HepG2 (cell line): ENCODE data around the gene SLC25A23. TPM values are rescaled to one million over a fixed set of nuclear protein-coding genes. Genes with fewer than 3 reads are reported as not detected.

Experiments used
- ATAC-seq: fragments of 200-7000 bp; cut with Tn5 transposase; 3 replicates; pipeline ENCODE4 v1.9.1; 2020; ENCODE audit warnings: mild to moderate bottlenecking, moderate library complexity
- BruUV-seq: library from RNA; stranded (reverse); fragments of 400-500 nt; replicated peaks from 2 replicates; lab custom pipeline; 2021; lab: Mats Ljungman, UMichigan
- CTCF ChIA-PET: fragments of 300-600 bp; formaldehyde crosslinking; extraction: SDS; loops from one replicate; lab custom pipeline; 2021; ENCODE audit warnings: low total read pairs, inconsistent platforms, low intra/inter-chr PET ratio; lab: Yijun Ruan, JAX
- POLR2A ChIA-PET: fragments of 350-600 bp; sonication (Branson Sonifier 250); formaldehyde crosslinking; loops from one replicate; lab custom pipeline; 2020; ENCODE audit warnings: antibody characterized with exemption, inconsistent platforms; lab: Yijun Ruan, JAX
- DNase-seq: peaks from one replicate; pipeline ENCODE4 v3.0.0-alpha.2; 2015; ENCODE audit warnings: low spot score
- FAIRE-seq: peaks from 3 replicates; lab custom pipeline; 2011; peaks lifted over from hg19 to GRCh38; lab: Jason Lieb, UNC
- H2AFZ ChIP-seq: one replicate; pipeline ENCODE4 v1.6.1; 2011; ENCODE audit warnings: low read length, inconsistent platforms
- H3K27ac ChIP-seq: fragments of 300-600 bp; 3 replicates; pipeline ENCODE4 v1.8.0; 2011; ENCODE audit warnings: mixed run types, mild to moderate bottlenecking, mixed read lengths, low read length, inconsistent platforms; ENCODE audit not compliant: insufficient read depth; ENCODE audit errors: extremely low read length
- H3K27me3 ChIP-seq, 2 experiments: fragments of 200-600 bp in 1 of 2; 2 replicates in 1 of 2; 3 replicates in 1 of 2; pipeline versions ENCODE4 v1.6.0 to v1.8.0; 2011; ENCODE audit warnings: low read length in 2 of 2, mild to moderate bottlenecking in 2 of 2, moderate library complexity in 2 of 2, inconsistent platforms in 1 of 2; ENCODE audit not compliant: insufficient read depth in 2 of 2, control insufficient read depth in 1 of 2
- H3K36me3 ChIP-seq, 2 experiments: fragments of 200-600 bp in 1 of 2; replicated peaks in 1 of 2; 2 replicates in 1 of 2; 3 replicates in 1 of 2; pipeline versions ENCODE4 v1.5.1 to v1.8.0; 2011; ENCODE audit warnings: low read length in 2 of 2, inconsistent platforms in 1 of 2; ENCODE audit not compliant: insufficient read depth in 2 of 2, control insufficient read depth in 1 of 2
- H3K4me1 ChIP-seq: 2 replicates; pipeline ENCODE4 v1.5.1; 2012; ENCODE audit warnings: low read length, inconsistent platforms; ENCODE audit not compliant: insufficient read depth
- H3K4me2 ChIP-seq: 2 replicates; pipeline ENCODE4 v1.6.0; 2011; ENCODE audit warnings: low read depth, low read length, inconsistent platforms
- H3K4me3 ChIP-seq, 3 experiments: fragments of 200-600 bp in 1 of 3; sonication (generic), shearing (Covaris generic) in 1 of 3; replicated peaks in 1 of 3; 2 replicates each; pipeline ENCODE4 v1.5.1; 2011 to 2016; ENCODE audit warnings: low read length in 3 of 3, inconsistent platforms in 2 of 3, low read depth in 2 of 3, mild to moderate bottlenecking in 2 of 3, control low read depth in 1 of 3, mixed read lengths in 1 of 3; ENCODE audit not compliant: insufficient read depth in 1 of 3
- H3K79me2 ChIP-seq: one replicate; pipeline ENCODE4 v1.6.1; 2011; ENCODE audit warnings: low read length, inconsistent platforms; ENCODE audit not compliant: insufficient read depth
- H3K9ac ChIP-seq: 2 replicates; pipeline ENCODE4 v1.6.0; 2011; ENCODE audit warnings: mild to moderate bottlenecking, low read depth, low read length, inconsistent platforms; ENCODE audit not compliant: insufficient read depth
- H3K9me3 ChIP-seq: 2 replicates; pipeline ENCODE4 v1.5.1; 2012; ENCODE audit warnings: mild to moderate bottlenecking, low read length
- H4K20me1 ChIP-seq: 2 replicates; pipeline ENCODE4 v1.6.0; 2011; ENCODE audit warnings: inconsistent platforms, mild to moderate bottlenecking, low read length, moderate library complexity; ENCODE audit not compliant: insufficient read depth
- KDM4B ChIP-seq: sonication (generic); formaldehyde crosslinking; IDR thresholded peaks from 2 replicates; pipeline ENCODE4 v1.4.0; 2020; ENCODE audit warnings: missing genetic modification reagents
- REXO4 ChIP-seq: sonication (generic); formaldehyde crosslinking; IDR thresholded peaks from 2 replicates; pipeline ENCODE4 v1.8.0; 2022; ENCODE audit warnings: missing genetic modification reagents, mild to moderate bottlenecking, borderline replicate concordance
- ZNF747 ChIP-seq: sonication (generic); formaldehyde crosslinking; IDR thresholded peaks from 2 replicates; pipeline ENCODE4 v1.8.1; 2023; ENCODE audit warnings: missing genetic modification reagents, mild to moderate bottlenecking, borderline replicate concordance
- ZNF772 ChIP-seq: sonication (generic); formaldehyde crosslinking; IDR thresholded peaks from 2 replicates; pipeline ENCODE4 v1.5.0; 2020; ENCODE audit warnings: mild to moderate bottlenecking, missing genetic modification reagents
- WGBS: methylation state at CpG from one replicate; pipeline ENCODE4 v1.1.6; 2017; ENCODE audit warnings: low lambda C conversion rate; 5-methylcytosine and 5-hydroxymethylcytosine counted together
- in situ Hi-C: cut with HindIII; loops from 2 replicates; pipeline ENCODE4 v1.10.0; 2017; ENCODE audit warnings: low pct_unique_long_range_greater_than_20kb; ENCODE audit not compliant: extremely low pct_ligation_motif_present
- intact Hi-C: fragments of 100-400 bp; cut with micrococcal nuclease; formaldehyde crosslinking; loops from one replicate; pipeline ENCODE4 v1.10.0; 2022; ENCODE audit not compliant: unreplicated experiment
- polyA plus RNA-seq, 8 experiments: library from polyadenylated mRNA; depleted of rRNA in 3 of 8; stranded (reverse) in 7 of 8; unstranded in 1 of 8; fragments of >200 nt; fragmentation: Illumina TruSeq in 4 of 8; extraction: Trizol in 4 of 8; gene quantifications; 2 replicates each; pipeline versions ENCODE4 v1.2.1 to v1.2.3, GENCODE V29; 2011 to 2016; ENCODE audit warnings: low read depth in 4 of 8, missing spikeins in 1 of 8, mixed read lengths in 1 of 8; ENCODE audit not compliant: insufficient read depth in 1 of 8
- total RNA-seq, 5 experiments: library from RNA; depleted of rRNA; stranded (reverse); fragments of >200 nt; fragmentation: Illumina TruSeq; extraction: Trizol; gene quantifications; 2 replicates each; pipeline ENCODE4 v1.2.3, GENCODE V29; 2016; ENCODE audit warnings: low read depth in 1 of 5
- TF ChIP-seq, protein P1 (sequence below): sonication (generic); formaldehyde crosslinking; IDR thresholded peaks from 2 replicates; pipeline ENCODE4 v1.5.1; 2020; ENCODE audit warnings: missing genetic modification reagents, mild to moderate bottlenecking, borderline replicate concordance
- TF ChIP-seq, protein P2 (sequence below): conservative IDR thresholded peaks from 2 replicates; pipeline ENCODE4 v1.6.1; 2018; ENCODE audit warnings: missing genetic modification reagents
- TF ChIP-seq, protein P3 (sequence below): IDR thresholded peaks from 2 replicates; pipeline ENCODE4 v1.6.1; 2016; ENCODE audit warnings: low read depth
- TF ChIP-seq, protein P4 (sequence below): sonication (generic); formaldehyde crosslinking; IDR thresholded peaks from 2 replicates; pipeline ENCODE4 v1.9.0; 2021; ENCODE audit warnings: missing genetic modification reagents, borderline replicate concordance
- TF ChIP-seq, protein P5 (sequence below): sonication (generic); formaldehyde crosslinking; IDR thresholded peaks from 2 replicates; pipeline ENCODE4 v1.4.0; 2020; ENCODE audit warnings: missing genetic modification reagents

The SLC25A23 gene
- total and polyA plus RNA-seq, 2 of the 13 experiments (the other 11 are each of a cell fraction or from before 2014, with no cell fraction given) = 12.4 to 15.2 TPM

DNA sequence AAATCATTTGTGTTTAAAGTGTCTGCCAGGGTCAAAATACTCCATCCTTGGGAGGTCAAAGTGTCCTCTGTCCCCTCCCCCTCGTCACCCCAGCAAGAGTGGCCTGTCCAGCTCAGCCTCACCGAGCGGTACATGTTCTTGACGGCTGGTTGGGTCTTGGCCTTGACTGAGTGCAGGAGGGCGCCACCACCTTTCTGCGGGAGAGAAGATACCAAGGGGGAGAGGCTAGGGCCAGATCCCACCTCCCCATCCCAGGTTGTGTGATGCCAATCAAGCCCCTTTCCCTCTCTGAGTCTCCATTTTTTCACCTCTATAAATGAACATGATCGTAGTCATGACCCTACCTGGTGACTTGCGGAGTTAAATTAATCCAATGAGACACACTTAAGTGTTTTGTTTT is 10.6 kb upstream of the SLC25A23 start:
- Histone ChIP-seq H3K4me2 (no peak overlapping the region), H4K20me1 (no peaks in the 10 kb centered on the region), H2AFZ (no peak overlapping the region), H3K9me3 (no peaks in the 10 kb centered on the region), H3K4me3 (no peak overlapping the region), H3K9ac (no peak overlapping the region), H3K27me3 (no peaks in the 10 kb centered on the region), H3K79me2 (no peaks in the 10 kb centered on the region), H3K27ac (no peak overlapping the region), H3K36me3 (no peaks in the 10 kb centered on the region; a peak in 1 of 5 replicates), H3K4me1 (peaks cover 10% of the 10 kb centered on the region)
- no peak for FAIRE-seq
- BruUV-seq = no TSS peak
- ChIA-PET CTCF (no interaction called here), POLR2A (no interaction called here)
- ATAC-seq = no peak
- no peak for DNase-seq
- WGBS = 86% methylated on average over 7 of the region's 8 CpGs
- in situ Hi-C loops (no loop called here), intact Hi-C loops (no loop called here)
- TF ChIP-seq, protein P1, sequence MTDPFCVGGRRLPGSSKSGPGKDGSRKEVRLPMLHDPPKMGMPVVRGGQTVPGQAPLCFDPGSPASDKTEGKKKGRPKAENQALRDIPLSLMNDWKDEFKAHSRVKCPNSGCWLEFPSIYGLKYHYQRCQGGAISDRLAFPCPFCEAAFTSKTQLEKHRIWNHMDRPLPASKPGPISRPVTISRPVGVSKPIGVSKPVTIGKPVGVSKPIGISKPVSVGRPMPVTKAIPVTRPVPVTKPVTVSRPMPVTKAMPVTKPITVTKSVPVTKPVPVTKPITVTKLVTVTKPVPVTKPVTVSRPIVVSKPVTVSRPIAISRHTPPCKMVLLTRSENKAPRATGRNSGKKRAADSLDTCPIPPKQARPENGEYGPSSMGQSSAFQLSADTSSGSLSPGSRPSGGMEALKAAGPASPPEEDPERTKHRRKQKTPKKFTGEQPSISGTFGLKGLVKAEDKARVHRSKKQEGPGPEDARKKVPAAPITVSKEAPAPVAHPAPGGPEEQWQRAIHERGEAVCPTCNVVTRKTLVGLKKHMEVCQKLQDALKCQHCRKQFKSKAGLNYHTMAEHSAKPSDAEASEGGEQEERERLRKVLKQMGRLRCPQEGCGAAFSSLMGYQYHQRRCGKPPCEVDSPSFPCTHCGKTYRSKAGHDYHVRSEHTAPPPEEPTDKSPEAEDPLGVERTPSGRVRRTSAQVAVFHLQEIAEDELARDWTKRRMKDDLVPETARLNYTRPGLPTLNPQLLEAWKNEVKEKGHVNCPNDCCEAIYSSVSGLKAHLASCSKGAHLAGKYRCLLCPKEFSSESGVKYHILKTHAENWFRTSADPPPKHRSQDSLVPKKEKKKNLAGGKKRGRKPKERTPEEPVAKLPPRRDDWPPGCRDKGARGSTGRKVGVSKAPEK (CRISPR knock-in tag) = no peak
- TF ChIP-seq, protein P2, sequence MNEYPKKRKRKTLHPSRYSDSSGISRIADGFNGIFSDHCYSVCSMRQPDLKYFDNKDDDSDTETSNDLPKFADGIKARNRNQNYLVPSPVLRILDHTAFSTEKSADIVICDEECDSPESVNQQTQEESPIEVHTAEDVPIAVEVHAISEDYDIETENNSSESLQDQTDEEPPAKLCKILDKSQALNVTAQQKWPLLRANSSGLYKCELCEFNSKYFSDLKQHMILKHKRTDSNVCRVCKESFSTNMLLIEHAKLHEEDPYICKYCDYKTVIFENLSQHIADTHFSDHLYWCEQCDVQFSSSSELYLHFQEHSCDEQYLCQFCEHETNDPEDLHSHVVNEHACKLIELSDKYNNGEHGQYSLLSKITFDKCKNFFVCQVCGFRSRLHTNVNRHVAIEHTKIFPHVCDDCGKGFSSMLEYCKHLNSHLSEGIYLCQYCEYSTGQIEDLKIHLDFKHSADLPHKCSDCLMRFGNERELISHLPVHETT = no peak
- TF ChIP-seq ZNF747 (CRISPR knock-in tag) (no peak), REXO4 (no peak), ZNF772 (CRISPR knock-in tag) (no peak), KDM4B (CRISPR knock-in tag) (no peak)
- TF ChIP-seq, protein P3, sequence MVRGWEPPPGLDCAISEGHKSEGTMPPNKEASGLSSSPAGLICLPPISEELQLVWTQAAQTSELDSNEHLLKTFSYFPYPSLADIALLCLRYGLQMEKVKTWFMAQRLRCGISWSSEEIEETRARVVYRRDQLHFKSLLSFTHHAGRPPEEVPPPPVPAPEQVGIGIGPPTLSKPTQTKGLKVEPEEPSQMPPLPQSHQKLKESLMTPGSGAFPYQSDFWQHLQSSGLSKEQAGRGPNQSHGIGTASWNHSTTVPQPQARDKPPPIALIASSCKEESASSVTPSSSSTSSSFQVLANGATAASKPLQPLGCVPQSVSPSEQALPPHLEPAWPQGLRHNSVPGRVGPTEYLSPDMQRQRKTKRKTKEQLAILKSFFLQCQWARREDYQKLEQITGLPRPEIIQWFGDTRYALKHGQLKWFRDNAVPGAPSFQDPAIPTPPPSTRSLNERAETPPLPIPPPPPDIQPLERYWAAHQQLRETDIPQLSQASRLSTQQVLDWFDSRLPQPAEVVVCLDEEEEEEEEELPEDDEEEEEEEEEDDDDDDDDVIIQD (CRISPR knock-in tag) = no peak
- TF ChIP-seq, protein P4, sequence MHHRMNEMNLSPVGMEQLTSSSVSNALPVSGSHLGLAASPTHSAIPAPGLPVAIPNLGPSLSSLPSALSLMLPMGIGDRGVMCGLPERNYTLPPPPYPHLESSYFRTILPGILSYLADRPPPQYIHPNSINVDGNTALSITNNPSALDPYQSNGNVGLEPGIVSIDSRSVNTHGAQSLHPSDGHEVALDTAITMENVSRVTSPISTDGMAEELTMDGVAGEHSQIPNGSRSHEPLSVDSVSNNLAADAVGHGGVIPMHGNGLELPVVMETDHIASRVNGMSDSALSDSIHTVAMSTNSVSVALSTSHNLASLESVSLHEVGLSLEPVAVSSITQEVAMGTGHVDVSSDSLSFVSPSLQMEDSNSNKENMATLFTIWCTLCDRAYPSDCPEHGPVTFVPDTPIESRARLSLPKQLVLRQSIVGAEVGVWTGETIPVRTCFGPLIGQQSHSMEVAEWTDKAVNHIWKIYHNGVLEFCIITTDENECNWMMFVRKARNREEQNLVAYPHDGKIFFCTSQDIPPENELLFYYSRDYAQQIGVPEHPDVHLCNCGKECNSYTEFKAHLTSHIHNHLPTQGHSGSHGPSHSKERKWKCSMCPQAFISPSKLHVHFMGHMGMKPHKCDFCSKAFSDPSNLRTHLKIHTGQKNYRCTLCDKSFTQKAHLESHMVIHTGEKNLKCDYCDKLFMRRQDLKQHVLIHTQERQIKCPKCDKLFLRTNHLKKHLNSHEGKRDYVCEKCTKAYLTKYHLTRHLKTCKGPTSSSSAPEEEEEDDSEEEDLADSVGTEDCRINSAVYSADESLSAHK = no peak
- TF ChIP-seq, protein P5, sequence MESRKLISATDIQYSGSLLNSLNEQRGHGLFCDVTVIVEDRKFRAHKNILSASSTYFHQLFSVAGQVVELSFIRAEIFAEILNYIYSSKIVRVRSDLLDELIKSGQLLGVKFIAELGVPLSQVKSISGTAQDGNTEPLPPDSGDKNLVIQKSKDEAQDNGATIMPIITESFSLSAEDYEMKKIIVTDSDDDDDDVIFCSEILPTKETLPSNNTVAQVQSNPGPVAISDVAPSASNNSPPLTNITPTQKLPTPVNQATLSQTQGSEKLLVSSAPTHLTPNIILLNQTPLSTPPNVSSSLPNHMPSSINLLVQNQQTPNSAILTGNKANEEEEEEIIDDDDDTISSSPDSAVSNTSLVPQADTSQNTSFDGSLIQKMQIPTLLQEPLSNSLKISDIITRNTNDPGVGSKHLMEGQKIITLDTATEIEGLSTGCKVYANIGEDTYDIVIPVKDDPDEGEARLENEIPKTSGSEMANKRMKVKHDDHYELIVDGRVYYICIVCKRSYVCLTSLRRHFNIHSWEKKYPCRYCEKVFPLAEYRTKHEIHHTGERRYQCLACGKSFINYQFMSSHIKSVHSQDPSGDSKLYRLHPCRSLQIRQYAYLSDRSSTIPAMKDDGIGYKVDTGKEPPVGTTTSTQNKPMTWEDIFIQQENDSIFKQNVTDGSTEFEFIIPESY (CRISPR knock-in tag) = no peak
